Measurements from ENCODE around the gene CCDC93.

- TF ChIP-seq CTCF (IDR thresholded peaks at IDR 0.05) (no peak), EP300 (IDR thresholded peaks at IDR 0.05) (no peak)
Observed at GRCh38 chr2:118006326-118006725, 7.5 kb downstream of the CCDC93 start.

Measured in esophagus muscularis mucosa (tissue), 3 donors.